ENCODE results near the gene BRD9.

DNA sequence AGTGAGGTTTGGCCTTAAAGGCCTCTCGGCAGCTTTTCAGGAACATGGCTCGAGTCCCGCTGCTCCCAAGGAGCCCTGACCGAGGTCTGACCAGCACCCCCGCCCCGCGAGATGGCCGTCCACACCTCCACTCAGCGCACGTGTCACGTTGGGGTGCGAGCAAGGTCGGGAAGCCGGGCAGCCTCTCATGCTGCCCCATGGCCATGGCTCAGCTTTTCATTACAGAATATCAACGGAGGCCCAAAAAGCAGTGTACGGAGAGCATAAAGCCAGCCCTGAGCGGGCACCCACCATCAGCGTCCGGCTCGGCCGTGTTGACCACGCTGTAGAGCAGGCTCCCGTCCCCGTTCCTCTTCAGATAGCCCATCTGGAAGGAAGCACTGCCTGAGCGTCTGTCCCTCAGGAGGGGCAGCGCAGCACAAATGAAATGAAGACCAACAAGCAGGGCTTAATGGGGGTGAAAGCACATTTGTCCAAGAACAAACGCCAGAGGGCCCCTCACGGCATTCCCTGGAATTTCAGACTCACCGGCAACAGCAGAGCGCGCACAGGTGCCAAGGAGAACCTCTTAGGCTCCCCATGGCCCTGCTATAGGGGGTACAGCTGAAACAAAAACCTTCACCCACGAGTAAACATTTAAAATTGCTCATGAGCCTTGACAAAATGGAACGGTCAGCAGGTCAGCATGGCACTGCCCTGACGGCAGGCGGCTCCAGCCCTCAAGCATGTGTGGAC is 11.6 kb downstream of the BRD9 start:
- TF ChIP-seq, protein P1, sequence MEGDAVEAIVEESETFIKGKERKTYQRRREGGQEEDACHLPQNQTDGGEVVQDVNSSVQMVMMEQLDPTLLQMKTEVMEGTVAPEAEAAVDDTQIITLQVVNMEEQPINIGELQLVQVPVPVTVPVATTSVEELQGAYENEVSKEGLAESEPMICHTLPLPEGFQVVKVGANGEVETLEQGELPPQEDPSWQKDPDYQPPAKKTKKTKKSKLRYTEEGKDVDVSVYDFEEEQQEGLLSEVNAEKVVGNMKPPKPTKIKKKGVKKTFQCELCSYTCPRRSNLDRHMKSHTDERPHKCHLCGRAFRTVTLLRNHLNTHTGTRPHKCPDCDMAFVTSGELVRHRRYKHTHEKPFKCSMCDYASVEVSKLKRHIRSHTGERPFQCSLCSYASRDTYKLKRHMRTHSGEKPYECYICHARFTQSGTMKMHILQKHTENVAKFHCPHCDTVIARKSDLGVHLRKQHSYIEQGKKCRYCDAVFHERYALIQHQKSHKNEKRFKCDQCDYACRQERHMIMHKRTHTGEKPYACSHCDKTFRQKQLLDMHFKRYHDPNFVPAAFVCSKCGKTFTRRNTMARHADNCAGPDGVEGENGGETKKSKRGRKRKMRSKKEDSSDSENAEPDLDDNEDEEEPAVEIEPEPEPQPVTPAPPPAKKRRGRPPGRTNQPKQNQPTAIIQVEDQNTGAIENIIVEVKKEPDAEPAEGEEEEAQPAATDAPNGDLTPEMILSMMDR (IDR thresholded peaks at IDR 0.05), result no peak
- no peak for TF ChIP-seq NFE2L1 (CRISPR knock-in tag; IDR thresholded peaks at IDR 0.05)
- TF ChIP-seq ZNF416 (CRISPR knock-in tag; IDR thresholded peaks at IDR 0.05), result no peak
- TF ChIP-seq TEAD4 (CRISPR knock-in tag; IDR thresholded peaks at IDR 0.05), result no peak
- TF ChIP-seq ETV6 (CRISPR knock-in tag; IDR thresholded peaks at IDR 0.05), result no peak
- no peak for TF ChIP-seq MYBL2 (CRISPR knock-in tag; IDR thresholded peaks at IDR 0.05)
- TF ChIP-seq, protein P2, sequence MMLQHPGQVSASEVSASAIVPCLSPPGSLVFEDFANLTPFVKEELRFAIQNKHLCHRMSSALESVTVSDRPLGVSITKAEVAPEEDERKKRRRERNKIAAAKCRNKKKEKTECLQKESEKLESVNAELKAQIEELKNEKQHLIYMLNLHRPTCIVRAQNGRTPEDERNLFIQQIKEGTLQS (CRISPR knock-in tag; conservative IDR thresholded peaks at IDR 0.05), result no peak
- no peak for TF ChIP-seq NR3C1 (CRISPR knock-in tag; conservative IDR thresholded peaks at IDR 0.05; ENCODE audit: low read depth)
- no peak for TF ChIP-seq NFYB (CRISPR knock-in tag; conservative IDR thresholded peaks at IDR 0.05; ENCODE audit: low read depth)
- TF ChIP-seq, protein P3, sequence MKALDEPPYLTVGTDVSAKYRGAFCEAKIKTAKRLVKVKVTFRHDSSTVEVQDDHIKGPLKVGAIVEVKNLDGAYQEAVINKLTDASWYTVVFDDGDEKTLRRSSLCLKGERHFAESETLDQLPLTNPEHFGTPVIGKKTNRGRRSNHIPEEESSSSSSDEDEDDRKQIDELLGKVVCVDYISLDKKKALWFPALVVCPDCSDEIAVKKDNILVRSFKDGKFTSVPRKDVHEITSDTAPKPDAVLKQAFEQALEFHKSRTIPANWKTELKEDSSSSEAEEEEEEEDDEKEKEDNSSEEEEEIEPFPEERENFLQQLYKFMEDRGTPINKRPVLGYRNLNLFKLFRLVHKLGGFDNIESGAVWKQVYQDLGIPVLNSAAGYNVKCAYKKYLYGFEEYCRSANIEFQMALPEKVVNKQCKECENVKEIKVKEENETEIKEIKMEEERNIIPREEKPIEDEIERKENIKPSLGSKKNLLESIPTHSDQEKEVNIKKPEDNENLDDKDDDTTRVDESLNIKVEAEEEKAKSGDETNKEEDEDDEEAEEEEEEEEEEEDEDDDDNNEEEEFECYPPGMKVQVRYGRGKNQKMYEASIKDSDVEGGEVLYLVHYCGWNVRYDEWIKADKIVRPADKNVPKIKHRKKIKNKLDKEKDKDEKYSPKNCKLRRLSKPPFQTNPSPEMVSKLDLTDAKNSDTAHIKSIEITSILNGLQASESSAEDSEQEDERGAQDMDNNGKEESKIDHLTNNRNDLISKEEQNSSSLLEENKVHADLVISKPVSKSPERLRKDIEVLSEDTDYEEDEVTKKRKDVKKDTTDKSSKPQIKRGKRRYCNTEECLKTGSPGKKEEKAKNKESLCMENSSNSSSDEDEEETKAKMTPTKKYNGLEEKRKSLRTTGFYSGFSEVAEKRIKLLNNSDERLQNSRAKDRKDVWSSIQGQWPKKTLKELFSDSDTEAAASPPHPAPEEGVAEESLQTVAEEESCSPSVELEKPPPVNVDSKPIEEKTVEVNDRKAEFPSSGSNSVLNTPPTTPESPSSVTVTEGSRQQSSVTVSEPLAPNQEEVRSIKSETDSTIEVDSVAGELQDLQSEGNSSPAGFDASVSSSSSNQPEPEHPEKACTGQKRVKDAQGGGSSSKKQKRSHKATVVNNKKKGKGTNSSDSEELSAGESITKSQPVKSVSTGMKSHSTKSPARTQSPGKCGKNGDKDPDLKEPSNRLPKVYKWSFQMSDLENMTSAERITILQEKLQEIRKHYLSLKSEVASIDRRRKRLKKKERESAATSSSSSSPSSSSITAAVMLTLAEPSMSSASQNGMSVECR (CRISPR knock-in tag; IDR thresholded peaks at IDR 0.05; ENCODE audit: borderline replicate concordance), result no peak

Measured in WTC11 (cell line).